NT2/D1 (cell line): ENCODE data around the gene WFS1.

ENCODE experiments used
- DNase-seq: peaks from one replicate; pipeline ENCODE4 v3.0.0-alpha.2; 2011; ENCODE audit warnings: low read depth, low spot score
- H3K27me3 ChIP-seq: 2 replicates; pipeline ENCODE4 v1.6.0; 2011; ENCODE audit warnings: mild to moderate bottlenecking; ENCODE audit not compliant: insufficient read length, insufficient read depth
- H3K36me3 ChIP-seq: 2 replicates; pipeline ENCODE4 v1.6.1; 2011; ENCODE audit warnings: mild to moderate bottlenecking, low read length, mixed read lengths; ENCODE audit not compliant: insufficient read depth, insufficient read length
- H3K4me1 ChIP-seq: 2 replicates; pipeline ENCODE4 v1.5.1; 2011; ENCODE audit not compliant: insufficient read depth, insufficient read length
- H3K4me3 ChIP-seq: 2 replicates; pipeline ENCODE4 v1.5.1; 2011; ENCODE audit warnings: low read depth; ENCODE audit not compliant: insufficient read length
- H3K9ac ChIP-seq: 2 replicates; pipeline ENCODE4 v1.6.0; 2011; ENCODE audit warnings: low read depth; ENCODE audit not compliant: insufficient read length
- H3K9me3 ChIP-seq: 2 replicates; pipeline ENCODE4 v1.5.1; 2011; ENCODE audit warnings: mild to moderate bottlenecking, low read length; ENCODE audit not compliant: insufficient read depth
- SUZ12 ChIP-seq: IDR thresholded peaks from 2 replicates; pipeline ENCODE4 v1.6.1; 2011; ENCODE audit not compliant: insufficient read length, insufficient read depth; ENCODE audit errors: extremely low read depth
- YY1 ChIP-seq: IDR thresholded peaks from 2 replicates; pipeline ENCODE4 v1.6.1; 2011; ENCODE audit not compliant: insufficient read length, insufficient read depth
- ZNF274 ChIP-seq: IDR thresholded peaks from 2 replicates; pipeline ENCODE4 v1.6.1; 2011; ENCODE audit warnings: mild to moderate bottlenecking, low read depth, low read length

WFS1 gene

GRCh38 chr4:6338951-6339817 lies 69.5 kb downstream of the WFS1 start:
- Histone ChIP-seq H3K9ac (no peak overlapping the region), H3K4me1 (peaks cover 17% of the 10 kb centered on the region), H3K9me3 (peaks cover 4% of the 10 kb centered on the region; the same call in 1 of the 2 replicates), H3K27me3 (peaks cover 29% of the 10 kb centered on the region), H3K36me3 (no peaks in the 10 kb centered on the region), H3K4me3 (no peak overlapping the region)
- TF ChIP-seq ZNF274 (no peak), YY1 (no peak), SUZ12 (no peak)
- DNase-seq = no peak

GRCh38 chr4:6339818-6340445 lies 70.3 kb downstream of the WFS1 start:
- Histone ChIP-seq H3K27me3 (peaks cover 29% of the 10 kb centered on the region), H3K9ac (no peak overlapping the region), H3K4me3 (no peak overlapping the region), H3K9me3 (no peaks in the 10 kb centered on the region), H3K36me3 (no peaks in the 10 kb centered on the region), H3K4me1 (peaks cover 17% of the 10 kb centered on the region)
- TF ChIP-seq SUZ12 = no peak
- no peak for TF ChIP-seq YY1
- TF ChIP-seq ZNF274 = no peak
- DNase-seq = no peak

GRCh38 chr4:6340446-6341015 lies 70.9 kb downstream of the WFS1 start:
- Histone ChIP-seq H3K36me3 (no peaks in the 10 kb centered on the region), H3K9ac (no peak overlapping the region), H3K27me3 (peaks cover 25% of the 10 kb centered on the region), H3K9me3 (peaks cover 3% of the 10 kb centered on the region; the same call in 1 of the 2 replicates), H3K4me3 (no peak overlapping the region), H3K4me1 (peaks cover 14% of the 10 kb centered on the region)
- no peak for DNase-seq
- TF ChIP-seq YY1 (no peak), ZNF274 (no peak), SUZ12 (no peak)

GRCh38 chr4:6341696-6342095 lies 72.0 kb downstream of the WFS1 start:
- H3K9me3 ChIP-seq = peaks cover 8% of the 10 kb centered on the region; the same call in 1 of the 2 replicates
- DNase-seq = no peak
- peaks cover 21% of the 10 kb centered on the region for H3K27me3 ChIP-seq
- H3K36me3 ChIP-seq = no peaks in the 10 kb centered on the region
- TF ChIP-seq SUZ12 (no peak), ZNF274 (no peak), YY1 (no peak)
- no peak overlapping the region for H3K9ac ChIP-seq
- H3K4me3 ChIP-seq = no peak overlapping the region
- H3K4me1 ChIP-seq = peaks cover 12% of the 10 kb centered on the region

- Histone ChIP-seq H3K36me3 (no peaks in the 10 kb centered on the region), H3K27me3 (peaks cover 16% of the 10 kb centered on the region), H3K9me3 (peaks cover 8% of the 10 kb centered on the region; the same call in 1 of the 2 replicates), H3K9ac (no peak overlapping the region), H3K4me3 (no peak overlapping the region), H3K4me1 (peaks cover 8% of the 10 kb centered on the region)
- no peak for DNase-seq
- no peak for TF ChIP-seq ZNF274
- no peak for TF ChIP-seq SUZ12
- no peak for TF ChIP-seq YY1
These were observed 73.1 kb downstream of the WFS1 start for GRCh38 chr4:6342530-6343293.

- Histone ChIP-seq H3K9ac (no peak overlapping the region), H3K4me3 (no peak overlapping the region), H3K36me3 (no peaks in the 10 kb centered on the region), H3K4me1 (peaks cover 3% of the 10 kb centered on the region), H3K9me3 (peaks cover 8% of the 10 kb centered on the region; the same call in 1 of the 2 replicates), H3K27me3 (peaks cover 4% of the 10 kb centered on the region)
- TF ChIP-seq YY1 (no peak), ZNF274 (no peak), SUZ12 (no peak)
- no peak for DNase-seq
These were observed 74.3 kb downstream of the WFS1 start for GRCh38 chr4:6343939-6344408.
